ENCODE data around the gene PTPRT. TPM values are rescaled to one million over a fixed set of nuclear protein-coding genes. Genes with fewer than 3 reads are reported as not detected.

The PTPRT gene
- polyA plus RNA-seq, 2 of the 4 experiments (the other 2 are of a cell fraction), result not detected

DNA sequence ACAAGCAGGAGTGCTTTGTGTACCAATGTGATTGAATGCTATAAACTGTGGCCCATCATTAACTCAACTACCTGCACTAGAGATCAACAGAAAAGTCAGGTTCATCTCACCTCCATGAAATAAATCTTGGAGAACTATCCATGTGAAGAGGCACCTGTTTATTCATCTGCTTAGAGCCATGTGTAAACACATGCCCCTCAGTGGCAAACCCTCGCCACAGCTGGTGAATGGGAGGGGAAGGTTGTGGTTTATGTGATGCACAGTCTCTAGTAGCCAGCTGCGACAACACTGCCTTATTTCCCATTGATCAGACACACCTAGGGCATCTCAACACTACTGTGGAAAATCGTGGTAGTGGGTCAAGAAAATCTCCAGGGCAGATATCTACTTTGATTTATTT, 640.2 kb downstream of the PTPRT start (continued):
- TF ChIP-seq MAFK (IDR thresholded peaks at IDR 0.05; ENCODE audit: partially characterized antibody), result no peak
- TF ChIP-seq, protein P1, sequence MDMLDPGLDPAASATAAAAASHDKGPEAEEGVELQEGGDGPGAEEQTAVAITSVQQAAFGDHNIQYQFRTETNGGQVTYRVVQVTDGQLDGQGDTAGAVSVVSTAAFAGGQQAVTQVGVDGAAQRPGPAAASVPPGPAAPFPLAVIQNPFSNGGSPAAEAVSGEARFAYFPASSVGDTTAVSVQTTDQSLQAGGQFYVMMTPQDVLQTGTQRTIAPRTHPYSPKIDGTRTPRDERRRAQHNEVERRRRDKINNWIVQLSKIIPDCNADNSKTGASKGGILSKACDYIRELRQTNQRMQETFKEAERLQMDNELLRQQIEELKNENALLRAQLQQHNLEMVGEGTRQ (IDR thresholded peaks at IDR 0.05), result no peak
- TF ChIP-seq ELK1 (IDR thresholded peaks at IDR 0.05; ENCODE audit: low read depth, low read length), result no peak
- no peak for TF ChIP-seq NFE2L2 (conservative IDR thresholded peaks at IDR 0.05; ENCODE audit: low read length)
- no peak for TF ChIP-seq MYC (IDR thresholded peaks at IDR 0.05; ENCODE audit: borderline replicate concordance, low read length)
- TF ChIP-seq POLR2AphosphoS2 (conservative IDR thresholded peaks at IDR 0.05; ENCODE audit: low read length), result no peak
- TF ChIP-seq BHLHE40 (IDR thresholded peaks at IDR 0.05; ENCODE audit: low read depth, low read length), result no peak
- no peak for TF ChIP-seq EHF (CRISPR knock-in tag; IDR thresholded peaks at IDR 0.05)
- no peak for TF ChIP-seq MAX (IDR thresholded peaks at IDR 0.05)
- no peak for TF ChIP-seq HOXA7 (CRISPR knock-in tag; IDR thresholded peaks at IDR 0.05)
- TF ChIP-seq, protein P2, sequence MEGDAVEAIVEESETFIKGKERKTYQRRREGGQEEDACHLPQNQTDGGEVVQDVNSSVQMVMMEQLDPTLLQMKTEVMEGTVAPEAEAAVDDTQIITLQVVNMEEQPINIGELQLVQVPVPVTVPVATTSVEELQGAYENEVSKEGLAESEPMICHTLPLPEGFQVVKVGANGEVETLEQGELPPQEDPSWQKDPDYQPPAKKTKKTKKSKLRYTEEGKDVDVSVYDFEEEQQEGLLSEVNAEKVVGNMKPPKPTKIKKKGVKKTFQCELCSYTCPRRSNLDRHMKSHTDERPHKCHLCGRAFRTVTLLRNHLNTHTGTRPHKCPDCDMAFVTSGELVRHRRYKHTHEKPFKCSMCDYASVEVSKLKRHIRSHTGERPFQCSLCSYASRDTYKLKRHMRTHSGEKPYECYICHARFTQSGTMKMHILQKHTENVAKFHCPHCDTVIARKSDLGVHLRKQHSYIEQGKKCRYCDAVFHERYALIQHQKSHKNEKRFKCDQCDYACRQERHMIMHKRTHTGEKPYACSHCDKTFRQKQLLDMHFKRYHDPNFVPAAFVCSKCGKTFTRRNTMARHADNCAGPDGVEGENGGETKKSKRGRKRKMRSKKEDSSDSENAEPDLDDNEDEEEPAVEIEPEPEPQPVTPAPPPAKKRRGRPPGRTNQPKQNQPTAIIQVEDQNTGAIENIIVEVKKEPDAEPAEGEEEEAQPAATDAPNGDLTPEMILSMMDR (IDR thresholded peaks at IDR 0.05), result no peak
- TF ChIP-seq CEBPB (IDR thresholded peaks at IDR 0.05), result no peak

GRCh38 chr20:42544926-42545325, 644.8 kb downstream of the PTPRT start:
- FAIRE-seq, result no peak
- H3K27ac ChIP-seq, result no peak overlapping the region
- CTCF ChIA-PET, result no interaction called here
- ATAC-seq, result no peak
- no peak overlapping the region for H3K4me2 ChIP-seq
- POLR2A ChIA-PET, result no interaction called here
- WGBS (ENCODE audit: missing lambda C conversion rate), result 33% methylated on average over 5 of the region's 5 CpGs
- H3K9me3 ChIP-seq, result no peaks in the 10 kb centered on the region
- H3K4me1 ChIP-seq, result no peaks in the 10 kb centered on the region
- TF ChIP-seq POLR2AphosphoS2 (conservative IDR thresholded peaks at IDR 0.05; ENCODE audit: low read length) (no peak), RAD21 (conservative IDR thresholded peaks at IDR 0.05 in 1 of 2, IDR thresholded peaks at IDR 0.05 in 1 of 2) (no peak), MAX (IDR thresholded peaks at IDR 0.05) (no peak), NPAS2 (CRISPR knock-in tag; IDR thresholded peaks at IDR 0.05; ENCODE audit: borderline replicate concordance) (no peak), EP300 (IDR thresholded peaks at IDR 0.05) (no peak), JUNB (IDR thresholded peaks at IDR 0.05) (no peak), NR3C1 (IDR thresholded peaks at IDR 0.05) (no peak), FOSL2 (IDR thresholded peaks at IDR 0.05) (no peak), FOSL2 (CRISPR knock-in tag; IDR thresholded peaks at IDR 0.05) (no peak), CBX8 (IDR thresholded peaks at IDR 0.05) (no peak), RFX5 (IDR thresholded peaks at IDR 0.05) (no peak)
- no peak for DNase-seq (ENCODE audit: low read depth in 1 of 2, low spot score in 1 of 2)
- no peak overlapping the region for H3K4me3 ChIP-seq

DNA sequence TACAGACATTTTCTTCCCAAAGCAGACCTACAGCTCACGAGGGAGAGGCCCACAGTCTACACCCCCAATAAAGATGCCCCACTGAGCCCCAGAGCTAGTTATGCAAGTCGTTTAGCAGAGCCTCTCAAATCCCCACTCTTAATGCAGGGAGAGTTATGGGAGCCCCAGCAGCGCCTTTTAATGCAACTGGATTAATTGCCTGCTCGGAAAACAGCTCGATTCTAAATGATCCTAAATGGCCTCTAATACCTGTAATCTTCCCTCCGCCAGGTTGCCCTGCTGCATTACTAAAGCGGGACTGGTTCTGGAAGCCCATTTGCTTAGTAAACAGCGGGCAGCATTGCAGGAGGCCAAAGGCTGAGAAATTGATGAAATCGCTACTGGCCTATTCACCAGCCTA, 656.9 kb downstream of the PTPRT start:
- ChIA-PET POLR2A (no interaction called here), CTCF (interaction anchor here (1.2 kb wide), 1 partner anchor 11 kb away, joined by 3 read pairs; no protein-coding TSS in a partner anchor)
- no peak overlapping the region for H3K4me2 ChIP-seq
- no peak overlapping the region for H3K27ac ChIP-seq
- 11% methylated on average over 8 of the region's 9 CpGs for WGBS (ENCODE audit: missing lambda C conversion rate)
- FAIRE-seq (no peak), ATAC-seq (no peak), DNase-seq (ENCODE audit: low read depth in 1 of 2, low spot score in 1 of 2) (no peak)
- H3K4me1 ChIP-seq, result no peaks in the 10 kb centered on the region
- H3K9me3 ChIP-seq, result no peaks in the 10 kb centered on the region
- H3K4me3 ChIP-seq, result no peak overlapping the region
- no peak for TF ChIP-seq TFCP2L1 (CRISPR knock-in tag; IDR thresholded peaks at IDR 0.05)
- TF ChIP-seq, protein P1 (IDR thresholded peaks at IDR 0.05), result no peak
- no peak for TF ChIP-seq MAFK (IDR thresholded peaks at IDR 0.05; ENCODE audit: partially characterized antibody)
- TF ChIP-seq ESRRA (IDR thresholded peaks at IDR 0.05; ENCODE audit: borderline replicate concordance, low read length), result no peak
- no peak for TF ChIP-seq RCOR1 (IDR thresholded peaks at IDR 0.05; ENCODE audit: low read depth, low read length)
- TF ChIP-seq NPAS2 (CRISPR knock-in tag; IDR thresholded peaks at IDR 0.05; ENCODE audit: borderline replicate concordance), result no peak
- no peak for TF ChIP-seq RAD21 (conservative IDR thresholded peaks at IDR 0.05 in 1 of 2, IDR thresholded peaks at IDR 0.05 in 1 of 2)
- TF ChIP-seq SREBF2 (IDR thresholded peaks at IDR 0.05), result no peak
- TF ChIP-seq ZSCAN20 (CRISPR knock-in tag; IDR thresholded peaks at IDR 0.05), result no peak
- TF ChIP-seq PHF8 (IDR thresholded peaks at IDR 0.05; ENCODE audit: borderline replicate concordance, low read depth), result no peak
- no peak for TF ChIP-seq CEBPB (IDR thresholded peaks at IDR 0.05)
- TF ChIP-seq, protein P3, sequence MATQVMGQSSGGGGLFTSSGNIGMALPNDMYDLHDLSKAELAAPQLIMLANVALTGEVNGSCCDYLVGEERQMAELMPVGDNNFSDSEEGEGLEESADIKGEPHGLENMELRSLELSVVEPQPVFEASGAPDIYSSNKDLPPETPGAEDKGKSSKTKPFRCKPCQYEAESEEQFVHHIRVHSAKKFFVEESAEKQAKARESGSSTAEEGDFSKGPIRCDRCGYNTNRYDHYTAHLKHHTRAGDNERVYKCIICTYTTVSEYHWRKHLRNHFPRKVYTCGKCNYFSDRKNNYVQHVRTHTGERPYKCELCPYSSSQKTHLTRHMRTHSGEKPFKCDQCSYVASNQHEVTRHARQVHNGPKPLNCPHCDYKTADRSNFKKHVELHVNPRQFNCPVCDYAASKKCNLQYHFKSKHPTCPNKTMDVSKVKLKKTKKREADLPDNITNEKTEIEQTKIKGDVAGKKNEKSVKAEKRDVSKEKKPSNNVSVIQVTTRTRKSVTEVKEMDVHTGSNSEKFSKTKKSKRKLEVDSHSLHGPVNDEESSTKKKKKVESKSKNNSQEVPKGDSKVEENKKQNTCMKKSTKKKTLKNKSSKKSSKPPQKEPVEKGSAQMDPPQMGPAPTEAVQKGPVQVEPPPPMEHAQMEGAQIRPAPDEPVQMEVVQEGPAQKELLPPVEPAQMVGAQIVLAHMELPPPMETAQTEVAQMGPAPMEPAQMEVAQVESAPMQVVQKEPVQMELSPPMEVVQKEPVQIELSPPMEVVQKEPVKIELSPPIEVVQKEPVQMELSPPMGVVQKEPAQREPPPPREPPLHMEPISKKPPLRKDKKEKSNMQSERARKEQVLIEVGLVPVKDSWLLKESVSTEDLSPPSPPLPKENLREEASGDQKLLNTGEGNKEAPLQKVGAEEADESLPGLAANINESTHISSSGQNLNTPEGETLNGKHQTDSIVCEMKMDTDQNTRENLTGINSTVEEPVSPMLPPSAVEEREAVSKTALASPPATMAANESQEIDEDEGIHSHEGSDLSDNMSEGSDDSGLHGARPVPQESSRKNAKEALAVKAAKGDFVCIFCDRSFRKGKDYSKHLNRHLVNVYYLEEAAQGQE (IDR thresholded peaks at IDR 0.05), result no peak
- no peak for TF ChIP-seq SMC3 (IDR thresholded peaks at IDR 0.05)

Data from A549 (cell line).